Measurements from ENCODE around the gene MRPS35. TPM values are rescaled to one million over a fixed set of nuclear protein-coding genes. Genes with fewer than 3 reads are reported as not detected.

MRPS35 gene
- total and polyA plus RNA-seq, 2 experiments from 2014 or later = 40.3 to 65.6 TPM

- in situ Hi-C loops (cut with MboI) = no loop called here
- peaks cover 36% of the 10 kb centered on the region for H3K79me2 ChIP-seq (ENCODE audit: insufficient read depth)
- no peaks in the 10 kb centered on the region for H3K9me2 ChIP-seq (ENCODE audit: insufficient read depth)
- H3K4me3 ChIP-seq = peak overlapping the region; percentile 9; the same call in 1 of the 2 replicates
- WGBS, 2 experiments (ENCODE audit: low coverage in 1 of 2, low lambda C conversion rate in 2 of 2, missing lambda C conversion rate in 2 of 2) = 41 to 49% methylated on average over 3 of the region's 3 CpGs
- TF ChIP-seq EZH2 (IDR thresholded peaks at IDR 0.05; ENCODE audit: insufficient read depth, poor library complexity, severe bottlenecking) (no peak), EZH2phosphoT487 (IDR thresholded peaks at IDR 0.05; ENCODE audit: insufficient read depth, low read depth) (no peak)
- H2AFZ ChIP-seq = no peak overlapping the region
- peak overlapping the region; percentile 63 for H3K4me2 ChIP-seq (ENCODE audit: unreplicated experiment)
- DNase-seq = peak; percentile 69
- H3K36me3 ChIP-seq (ENCODE audit: low read depth) = peaks cover 5% of the 10 kb centered on the region; the same call in 1 of the 2 replicates
- H3K4me1 ChIP-seq (ENCODE audit: insufficient read depth) = peaks cover 15% of the 10 kb centered on the region
- no peaks in the 10 kb centered on the region for H3K9me3 ChIP-seq (ENCODE audit: low read depth)
- peak overlapping the region; percentile 88 for H3K27ac ChIP-seq
- peak overlapping the region; percentile 63 for H3K9ac ChIP-seq
- H4K20me1 ChIP-seq (ENCODE audit: insufficient read depth) = no peaks in the 10 kb centered on the region
- H3F3A ChIP-seq (ENCODE audit: insufficient read depth) = peaks cover 30% of the 10 kb centered on the region
- no peaks in the 10 kb centered on the region for H3K27me3 ChIP-seq (replicated peaks; ENCODE audit: insufficient read depth)
These were observed 36.6 kb downstream of the MRPS35 start for GRCh38 chr12:27747111-27747820.

DNA sequence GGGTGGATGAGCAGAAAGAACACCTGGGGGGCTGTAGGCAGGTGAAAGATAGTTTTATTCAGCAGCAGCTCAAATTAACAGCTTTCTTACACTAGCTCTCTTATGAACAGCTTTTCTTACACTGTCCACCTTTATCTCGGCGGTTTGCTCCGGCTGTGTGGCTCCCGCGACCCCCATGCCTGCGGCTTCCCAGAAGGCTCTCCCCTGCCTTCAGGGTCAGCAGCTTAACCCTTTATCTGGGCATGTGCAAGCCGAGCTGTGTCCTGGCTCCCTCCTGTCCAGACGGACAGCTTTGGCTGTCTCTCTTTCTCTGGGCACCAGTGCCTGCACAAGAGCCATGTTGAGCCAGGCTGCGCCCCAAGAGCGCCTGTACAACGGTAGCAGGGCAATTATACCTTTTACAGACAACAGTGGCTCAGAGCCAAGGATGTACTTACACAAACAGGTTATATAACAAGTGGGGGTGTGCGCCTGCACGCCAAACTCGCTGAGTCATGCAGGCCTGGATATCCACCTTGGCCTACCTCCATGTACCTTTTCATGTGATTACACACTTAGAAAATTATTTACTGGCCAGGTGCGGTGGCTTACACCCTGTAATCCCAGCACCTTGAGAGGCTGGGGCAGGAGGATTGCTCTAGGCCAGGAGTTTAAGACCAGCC is 40.9 kb downstream of the MRPS35 start:
- Histone ChIP-seq H3K9me3 (ENCODE audit: low read depth) (no peaks in the 10 kb centered on the region), H3K27ac (no peak overlapping the region), H3F3A (ENCODE audit: insufficient read depth) (peaks cover 23% of the 10 kb centered on the region), H3K4me3 (no peak overlapping the region), H3K36me3 (ENCODE audit: low read depth) (peaks cover 16% of the 10 kb centered on the region), H3K79me2 (ENCODE audit: insufficient read depth) (peaks cover 20% of the 10 kb centered on the region), H2AFZ (no peak overlapping the region), H3K9ac (no peak overlapping the region), H3K4me1 (ENCODE audit: insufficient read depth) (peaks cover 15% of the 10 kb centered on the region), H3K9me2 (ENCODE audit: insufficient read depth) (no peaks in the 10 kb centered on the region), H3K4me2 (ENCODE audit: unreplicated experiment) (no peak overlapping the region), H3K27me3 (replicated peaks; ENCODE audit: insufficient read depth) (no peaks in the 10 kb centered on the region), H4K20me1 (ENCODE audit: insufficient read depth) (no peaks in the 10 kb centered on the region)
- in situ Hi-C loops (cut with MboI) = no loop called here
- TF ChIP-seq EZH2phosphoT487 (IDR thresholded peaks at IDR 0.05; ENCODE audit: insufficient read depth, low read depth) = no peak
- no peak for TF ChIP-seq EZH2 (IDR thresholded peaks at IDR 0.05; ENCODE audit: insufficient read depth, poor library complexity, severe bottlenecking)
- WGBS, 2 experiments (ENCODE audit: low coverage in 1 of 2, low lambda C conversion rate in 2 of 2, missing lambda C conversion rate in 2 of 2) = 98 to 99% methylated on average over 15 of the region's 15 CpGs
- no peak for DNase-seq

DNA sequence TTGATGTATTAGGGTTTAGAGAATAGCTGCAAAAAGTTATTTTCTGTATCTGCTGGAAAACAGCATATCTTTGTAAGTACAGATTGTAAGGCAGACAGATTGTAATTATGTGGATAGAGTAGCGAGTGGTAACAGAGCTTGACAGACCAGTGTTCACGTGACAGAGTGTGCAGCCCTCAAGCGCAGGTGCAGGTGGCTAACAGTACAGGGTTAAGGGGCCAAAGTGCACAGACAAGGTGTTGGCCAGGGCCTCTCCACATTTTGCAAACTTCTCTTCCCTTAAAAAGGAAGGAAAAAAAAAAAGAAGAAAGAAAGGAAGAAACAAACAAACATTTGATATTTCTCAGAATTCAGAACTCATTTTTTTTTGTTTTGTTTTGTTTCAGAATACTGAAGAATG is 44.2 kb downstream of the MRPS35 start:
- Histone ChIP-seq H3K27ac (no peak overlapping the region), H3K9ac (no peak overlapping the region), H3F3A (ENCODE audit: insufficient read depth) (no peaks in the 10 kb centered on the region), H3K9me3 (ENCODE audit: low read depth) (no peaks in the 10 kb centered on the region), H2AFZ (no peak overlapping the region), H3K4me2 (ENCODE audit: unreplicated experiment) (no peak overlapping the region), H3K79me2 (ENCODE audit: insufficient read depth) (peaks cover 9% of the 10 kb centered on the region), H3K27me3 (replicated peaks; ENCODE audit: insufficient read depth) (no peaks in the 10 kb centered on the region), H3K4me1 (ENCODE audit: insufficient read depth) (no peaks in the 10 kb centered on the region), H3K36me3 (ENCODE audit: low read depth) (peaks cover 18% of the 10 kb centered on the region), H3K4me3 (no peak overlapping the region), H3K9me2 (ENCODE audit: insufficient read depth) (no peaks in the 10 kb centered on the region), H4K20me1 (ENCODE audit: insufficient read depth) (no peaks in the 10 kb centered on the region)
- in situ Hi-C loops (cut with MboI) = no loop called here
- WGBS, 2 experiments (ENCODE audit: low coverage in 1 of 2, low lambda C conversion rate in 2 of 2, missing lambda C conversion rate in 2 of 2) = 97 to 100% methylated on average over 3 of the region's 3 CpGs
- TF ChIP-seq EZH2phosphoT487 (IDR thresholded peaks at IDR 0.05; ENCODE audit: insufficient read depth, low read depth) (no peak), EZH2 (IDR thresholded peaks at IDR 0.05; ENCODE audit: insufficient read depth, poor library complexity, severe bottlenecking) (no peak)
- DNase-seq = no peak

- WGBS, 2 experiments (ENCODE audit: low coverage in 1 of 2, low lambda C conversion rate in 2 of 2, missing lambda C conversion rate in 2 of 2) = 92 to 95% methylated on average over 7 of the region's 7 CpGs
- DNase-seq = no peak
- Histone ChIP-seq H3K27me3 (replicated peaks; ENCODE audit: insufficient read depth) (no peaks in the 10 kb centered on the region), H4K20me1 (ENCODE audit: insufficient read depth) (no peaks in the 10 kb centered on the region), H3K27ac (no peak overlapping the region), H3K9ac (no peak overlapping the region), H3K79me2 (ENCODE audit: insufficient read depth) (no peaks in the 10 kb centered on the region; the same call in 1 of the 2 replicates), H3K9me3 (ENCODE audit: low read depth) (no peaks in the 10 kb centered on the region), H3F3A (ENCODE audit: insufficient read depth) (no peaks in the 10 kb centered on the region), H3K4me2 (ENCODE audit: unreplicated experiment) (no peak overlapping the region), H3K9me2 (ENCODE audit: insufficient read depth) (no peaks in the 10 kb centered on the region), H3K36me3 (ENCODE audit: low read depth) (peaks cover 18% of the 10 kb centered on the region), H3K4me3 (no peak overlapping the region), H2AFZ (no peak overlapping the region), H3K4me1 (ENCODE audit: insufficient read depth) (no peaks in the 10 kb centered on the region)
- TF ChIP-seq EZH2 (IDR thresholded peaks at IDR 0.05; ENCODE audit: insufficient read depth, poor library complexity, severe bottlenecking) = no peak
- no peak for TF ChIP-seq EZH2phosphoT487 (IDR thresholded peaks at IDR 0.05; ENCODE audit: insufficient read depth, low read depth)
- in situ Hi-C loops (cut with MboI) = no loop called here
These were observed 46.1 kb downstream of the MRPS35 start for GRCh38 chr12:27756670-27757195.
